OCI-LY7 (cell line): ENCODE results near the gene CAV1. TPM values are rescaled to one million over a fixed set of nuclear protein-coding genes. Genes with fewer than 3 reads are reported as not detected.

ENCODE experiments used
- BruUV-seq: library from RNA; stranded (reverse); fragments of 400-500 nt; replicated peaks from 2 replicates; lab custom pipeline; 2021; lab: Mats Ljungman, UMichigan
- CTCF ChIA-PET: fragments of 300-600 bp; sonication (Branson Sonifier 250); formaldehyde crosslinking; loops from one replicate; lab custom pipeline; 2022; ENCODE audit warnings: antibody characterized with exemption; ENCODE audit not compliant: unreplicated experiment; lab: Charles Lee
- POLR2A ChIA-PET: fragments of 300-600 bp; sonication (Branson Sonifier 250); formaldehyde crosslinking; loops from one replicate; lab custom pipeline; 2022; ENCODE audit warnings: antibody characterized with exemption; lab: Charles Lee
- DNase-seq: peaks from one replicate; pipeline ENCODE4 v3.0.0-alpha.2; 2015; ENCODE audit warnings: low spot score
- H2AFZ ChIP-seq: fragments of 200-600 bp; sonication (generic), shearing (Covaris generic); 2 replicates; pipeline ENCODE4 v1.6.1; 2014; ENCODE audit warnings: mild to moderate bottlenecking, antibody characterized with exemption, low read length, moderate library complexity
- H3K27ac ChIP-seq: fragments of 200-600 bp; sonication (generic); 2 replicates; pipeline ENCODE4 v1.5.1; 2014; ENCODE audit warnings: mixed run types, low read depth, mild to moderate bottlenecking, moderate library complexity, low read length, inconsistent platforms; ENCODE audit not compliant: poor library complexity, severe bottlenecking
- H3K36me3 ChIP-seq: fragments of 200-600 bp; sonication (generic); 2 replicates; pipeline ENCODE4 v1.6.1; 2014; ENCODE audit warnings: mild to moderate bottlenecking, antibody characterized with exemption, low read length, moderate library complexity, mixed read lengths; ENCODE audit not compliant: insufficient read depth
- H3K4me1 ChIP-seq: fragments of 200-600 bp; sonication (generic); 2 replicates; pipeline ENCODE4 v1.5.1; 2014; ENCODE audit warnings: mild to moderate bottlenecking, low read length; ENCODE audit not compliant: insufficient read depth, poor library complexity, severe bottlenecking
- H3K4me2 ChIP-seq: fragments of 200-600 bp; sonication (generic); 2 replicates; pipeline ENCODE4 v1.6.1; 2014; ENCODE audit warnings: mild to moderate bottlenecking, low read length
- H3K4me3 ChIP-seq: fragments of 200-600 bp; sonication (generic); 2 replicates; pipeline ENCODE4 v1.5.1; 2014; ENCODE audit warnings: mild to moderate bottlenecking, low read depth, low read length; ENCODE audit not compliant: poor library complexity, severe bottlenecking
- H3K79me2 ChIP-seq: fragments of 200-600 bp; sonication (generic); 2 replicates; pipeline ENCODE4 v1.6.1; 2016; ENCODE audit warnings: low read depth, mild to moderate bottlenecking, low read length, moderate library complexity, mixed read lengths; ENCODE audit not compliant: insufficient read depth
- H3K9me2 ChIP-seq: fragments of 200-600 bp; sonication (generic); 2 replicates; pipeline ENCODE4 v1.6.1; 2016; ENCODE audit warnings: mild to moderate bottlenecking, low read length, mixed read lengths; ENCODE audit not compliant: insufficient read depth
- H3K9me3 ChIP-seq: fragments of 200-600 bp; sonication (generic); 2 replicates; pipeline ENCODE4 v1.6.1; 2014; ENCODE audit warnings: mild to moderate bottlenecking, mixed run types, low read length, mixed read lengths
- H4K20me1 ChIP-seq: fragments of 200-600 bp; sonication (generic); 2 replicates; pipeline ENCODE4 v1.6.1; 2014; ENCODE audit warnings: mild to moderate bottlenecking, antibody characterized with exemption, low read length, moderate library complexity, mixed read lengths; ENCODE audit not compliant: insufficient read depth
- CTCF ChIP-seq: fragments of 200-600 bp; sonication (generic); conservative IDR thresholded peaks from 2 replicates; pipeline ENCODE4 v1.5.1; 2014; ENCODE audit warnings: mild to moderate bottlenecking, antibody characterized with exemption, low read length, moderate library complexity, mixed read lengths
- EZH2phosphoT487 ChIP-seq: fragments of 200-600 bp; sonication (generic); IDR thresholded peaks from 2 replicates; pipeline ENCODE4 v1.6.1; 2018; ENCODE audit warnings: low read depth, borderline replicate concordance, mild to moderate bottlenecking, mixed run types, antibody characterized with exemption, low read length, moderate library complexity, mixed read lengths
- intact Hi-C: fragments of 100-400 bp; cut with micrococcal nuclease; formaldehyde crosslinking; loops from one replicate; pipeline ENCODE4 v1.10.0; 2022; ENCODE audit not compliant: unreplicated experiment
- total RNA-seq, 2 experiments: library from RNA; depleted of rRNA in 1 of 2; stranded (reverse); fragments of >200 nt in 1 of 2; shearing (Covaris generic) in 1 of 2; gene quantifications; 2 replicates each; pipeline ENCODE4 v1.2.3, GENCODE V29; 2014 to 2022

The CAV1 gene
- total RNA-seq, 2 experiments from 2014 or later = not detected

- Histone ChIP-seq H3K79me2 (no peaks in the 10 kb centered on the region), H2AFZ (no peak overlapping the region), H3K4me1 (no peaks in the 10 kb centered on the region), H3K4me2 (no peak overlapping the region), H3K9me2 (no peaks in the 10 kb centered on the region), H3K27ac (no peak overlapping the region), H4K20me1 (no peaks in the 10 kb centered on the region), H3K9me3 (no peaks in the 10 kb centered on the region), H3K4me3 (no peak overlapping the region), H3K36me3 (no peaks in the 10 kb centered on the region)
- no peak for DNase-seq
- BruUV-seq = no TSS peak
- POLR2A ChIA-PET = no interaction called here
- intact Hi-C loops = no loop called here
- TF ChIP-seq EZH2phosphoT487 (no peak), CTCF (no peak)
- CTCF ChIA-PET = no interaction called here
These were observed 2.1 kb downstream of the CAV1 start for GRCh38 chr7:116526897-116527296.

- Histone ChIP-seq H4K20me1 (no peaks in the 10 kb centered on the region), H3K4me3 (no peak overlapping the region), H3K36me3 (no peaks in the 10 kb centered on the region), H3K79me2 (no peaks in the 10 kb centered on the region), H3K9me2 (no peaks in the 10 kb centered on the region), H2AFZ (no peak overlapping the region), H3K9me3 (no peaks in the 10 kb centered on the region), H3K4me2 (no peak overlapping the region), H3K27ac (no peak overlapping the region), H3K4me1 (no peaks in the 10 kb centered on the region)
- no peak for DNase-seq
- BruUV-seq = no TSS peak
- POLR2A ChIA-PET = no interaction called here
- intact Hi-C loops = no loop called here
- CTCF ChIA-PET = no interaction called here
- no peak for TF ChIP-seq EZH2phosphoT487
- TF ChIP-seq CTCF = no peak
These were observed 2.7 kb downstream of the CAV1 start for GRCh38 chr7:116527521-116527920.

GRCh38 chr7:116528008-116528789 is 3.4 kb downstream of the CAV1 start:
- no peaks in the 10 kb centered on the region for H4K20me1 ChIP-seq
- DNase-seq = no peak
- intact Hi-C loops = no loop called here
- H2AFZ ChIP-seq = no peak overlapping the region
- no peaks in the 10 kb centered on the region for H3K4me1 ChIP-seq
- no peaks in the 10 kb centered on the region for H3K9me2 ChIP-seq
- no peak overlapping the region for H3K4me2 ChIP-seq
- TF ChIP-seq EZH2phosphoT487 (no peak), CTCF (no peak)
- BruUV-seq = no TSS peak
- H3K4me3 ChIP-seq = no peak overlapping the region
- H3K79me2 ChIP-seq = no peaks in the 10 kb centered on the region
- no peaks in the 10 kb centered on the region for H3K9me3 ChIP-seq
- CTCF ChIA-PET = no interaction called here
- H3K27ac ChIP-seq = no peak overlapping the region
- POLR2A ChIA-PET = interaction anchor here (0.6 kb wide), 1 partner anchor 207 kb away, joined by 4 read pairs; no protein-coding TSS in a partner anchor
- H3K36me3 ChIP-seq = no peaks in the 10 kb centered on the region
